CD4-positive, alpha-beta T cell treated with Interleukin-17A for 4 hours (primary cell): ENCODE data around the gene LEFTY2.
"Not testable (repeated sequence)": the region's sequence is repeated elsewhere in the genome, so short reads cannot be mapped to it uniquely, and the experiment has no call there.

Source experiments
- DNase-seq: peaks from one replicate; pipeline ENCODE4 v3.0.0-alpha.2; 2020; ENCODE audit warnings: mixed read lengths

Gene LEFTY2

DNA sequence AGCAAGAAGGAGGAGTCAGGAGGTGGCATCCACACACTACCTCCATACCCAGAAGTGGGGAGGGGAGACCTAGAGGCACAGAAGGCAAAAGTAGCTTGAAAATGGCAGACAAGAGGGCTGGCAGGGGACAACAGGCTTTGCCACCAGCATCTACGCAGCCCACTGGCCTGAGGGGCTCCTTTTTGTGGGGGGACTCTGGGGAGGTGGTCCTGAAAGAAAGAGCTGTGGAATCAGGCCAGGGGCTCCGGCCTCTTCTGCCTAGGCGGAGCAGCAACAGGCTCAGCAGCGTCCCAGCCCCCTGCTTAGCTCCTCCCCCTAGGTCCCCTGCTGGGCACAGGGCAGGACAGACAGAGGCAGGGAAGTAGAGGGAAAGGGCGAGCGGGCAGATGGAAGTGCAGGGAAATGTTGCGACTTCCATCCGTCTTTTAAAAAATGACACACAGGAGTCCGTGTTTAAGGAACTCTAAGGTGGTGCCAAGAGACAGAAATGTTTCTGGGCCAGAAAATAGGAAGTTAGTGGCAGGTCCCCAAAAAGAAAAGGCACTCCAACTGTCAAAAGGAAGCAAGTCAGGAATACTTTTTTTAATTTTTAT, 10.0 kb upstream of the LEFTY2 start:
- DNase-seq: no peak

DNA sequence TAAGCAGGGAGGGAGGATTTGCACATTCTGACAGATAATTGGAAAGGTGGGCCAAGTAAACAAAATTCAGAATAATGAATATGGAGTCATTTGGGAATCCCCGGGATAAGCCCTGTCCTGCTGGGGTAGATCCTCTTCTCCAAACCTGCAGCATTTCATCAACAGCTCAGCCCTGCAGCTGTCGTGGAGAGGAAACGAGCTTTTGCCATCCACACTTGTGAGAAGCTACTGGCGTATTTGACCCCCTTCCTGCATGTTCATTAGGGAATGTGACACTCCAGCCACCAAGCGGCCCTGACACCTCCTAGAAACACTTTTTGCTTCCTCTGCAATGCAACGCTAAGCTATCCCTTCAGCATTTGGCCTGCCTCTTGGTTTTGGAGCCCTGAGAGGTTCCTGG, 8.0 kb upstream of the LEFTY2 start:
- no peak for DNase-seq

DNA sequence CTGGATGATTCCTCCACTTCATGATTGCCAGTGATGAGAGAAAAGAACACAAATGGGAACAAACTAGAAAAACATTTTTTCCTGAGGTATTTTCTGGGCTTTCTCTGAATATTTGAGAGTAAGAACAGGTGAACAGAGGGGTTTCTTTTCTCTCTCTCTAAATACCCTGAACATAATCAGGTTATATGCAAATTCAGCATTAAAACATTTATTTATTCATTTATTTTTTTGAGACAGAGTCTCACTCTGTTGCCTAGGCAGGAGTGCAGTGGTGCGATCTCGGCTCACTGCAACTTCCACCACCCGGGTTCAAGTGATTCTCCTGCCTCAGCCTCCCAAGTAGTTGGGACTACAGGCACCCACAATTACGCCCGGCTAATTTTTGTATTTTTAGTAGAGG, 5.8 kb upstream of the LEFTY2 start:
- no peak for DNase-seq

DNA sequence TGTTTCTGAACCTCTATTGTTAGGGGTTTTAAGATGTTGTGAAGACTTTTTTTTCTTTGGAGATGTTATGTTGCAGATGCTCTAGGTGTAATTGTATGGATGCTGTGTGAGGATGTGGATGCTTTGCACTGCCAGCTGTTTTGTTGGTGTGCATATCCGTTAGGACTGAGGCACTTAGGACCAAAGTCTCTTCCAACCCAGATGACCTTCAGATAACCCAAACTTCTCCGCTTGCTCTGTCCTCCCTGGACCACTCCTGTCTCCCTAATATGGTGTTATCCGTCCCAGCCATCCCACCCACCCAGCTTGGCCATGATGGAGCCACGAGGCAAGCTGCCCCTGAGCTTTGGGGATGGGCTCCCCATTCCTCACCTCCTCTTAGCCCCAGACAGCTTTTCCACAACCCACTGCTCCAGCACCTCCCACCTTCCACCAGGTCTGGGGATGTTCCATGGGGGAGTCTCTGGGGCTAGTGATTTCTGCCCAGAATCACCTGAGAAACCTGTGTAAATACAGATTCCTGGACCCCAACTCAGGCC, 5.1 kb upstream of the LEFTY2 start:
- no peak for DNase-seq

- no peak for DNase-seq
Observed at GRCh38 chr1:225945564-225945963, 4.5 kb upstream of the LEFTY2 start.

GRCh38 chr1:225944951-225945350, 3.9 kb upstream of the LEFTY2 start:
- no peak for DNase-seq

GRCh38 chr1:225944387-225944786, 3.4 kb upstream of the LEFTY2 start:
- no peak for DNase-seq

DNA sequence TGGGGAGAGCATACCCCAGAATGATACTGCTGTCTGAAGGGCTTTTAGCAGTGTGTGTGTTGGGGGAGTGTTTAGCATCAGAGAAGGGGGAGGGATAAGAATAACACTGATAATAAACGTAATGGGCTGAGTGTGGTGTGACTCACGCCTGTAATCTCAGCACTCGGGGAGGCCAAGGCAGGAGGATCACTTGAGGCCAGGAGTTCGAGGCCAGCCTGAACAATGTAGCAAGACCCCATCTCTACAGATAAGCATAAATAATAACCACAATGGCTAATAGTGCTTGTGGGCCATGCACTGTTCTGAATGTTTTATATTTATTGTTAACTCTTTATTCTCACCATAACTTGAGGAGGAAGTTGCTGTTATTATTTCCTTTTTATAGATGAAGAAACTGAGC, 2.6 kb upstream of the LEFTY2 start:
- no peak for DNase-seq

GRCh38 chr1:225942574-225942973, 1.6 kb upstream of the LEFTY2 start:
- DNase-seq: no peak

DNA sequence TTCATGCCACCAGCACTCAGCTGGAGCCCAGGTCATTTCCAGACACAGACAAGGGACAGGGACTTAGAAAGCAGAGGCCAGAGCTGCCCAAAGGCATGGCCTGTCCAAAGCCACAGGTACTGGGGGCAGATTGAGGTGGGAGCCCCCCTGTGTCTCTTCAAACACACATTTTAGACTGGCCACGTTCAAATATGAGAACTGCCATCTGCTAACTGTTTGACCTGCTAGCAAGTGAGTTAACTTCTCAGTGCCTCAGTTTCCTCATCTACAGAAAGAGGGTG, 862 bp upstream of the LEFTY2 start:
- no peak for DNase-seq

DNA sequence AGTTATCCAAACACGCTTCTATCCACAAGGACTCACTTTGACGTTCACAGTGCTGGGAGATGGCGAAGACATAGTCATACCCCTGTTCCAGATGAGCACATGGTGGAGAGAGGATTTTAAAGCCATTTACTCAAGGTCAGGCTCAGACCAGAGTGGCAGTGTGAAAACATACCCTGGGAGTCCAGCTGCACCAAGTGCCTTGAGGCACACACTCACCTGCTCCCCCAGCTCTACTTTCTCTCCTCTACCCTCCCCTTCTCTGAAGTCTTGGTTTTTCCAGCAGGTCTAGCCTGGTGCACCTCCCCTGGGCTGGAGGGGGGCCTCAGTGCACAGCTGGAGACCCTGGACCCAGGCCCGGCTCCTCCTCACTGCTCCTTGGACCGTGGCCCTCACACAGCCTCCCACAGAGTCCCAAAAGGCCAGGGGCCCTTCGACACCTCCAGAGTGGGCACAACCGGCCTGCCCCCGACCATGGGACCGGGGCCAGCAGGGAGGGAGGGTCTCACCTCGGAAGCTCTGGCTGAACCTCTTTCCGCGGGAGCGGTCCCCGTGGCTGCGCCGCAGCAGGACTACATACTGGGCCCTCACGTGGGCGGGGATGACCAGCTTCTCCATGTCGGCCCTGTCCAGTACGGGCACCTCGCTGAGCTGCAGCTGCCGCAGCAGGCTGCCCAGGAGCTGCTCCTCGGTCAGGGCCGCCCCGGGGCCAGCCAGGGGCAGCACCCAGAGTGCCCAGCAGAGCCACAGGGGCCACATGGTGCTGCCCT, 452 bp downstream of the LEFTY2 start:
- no peak for DNase-seq

DNA sequence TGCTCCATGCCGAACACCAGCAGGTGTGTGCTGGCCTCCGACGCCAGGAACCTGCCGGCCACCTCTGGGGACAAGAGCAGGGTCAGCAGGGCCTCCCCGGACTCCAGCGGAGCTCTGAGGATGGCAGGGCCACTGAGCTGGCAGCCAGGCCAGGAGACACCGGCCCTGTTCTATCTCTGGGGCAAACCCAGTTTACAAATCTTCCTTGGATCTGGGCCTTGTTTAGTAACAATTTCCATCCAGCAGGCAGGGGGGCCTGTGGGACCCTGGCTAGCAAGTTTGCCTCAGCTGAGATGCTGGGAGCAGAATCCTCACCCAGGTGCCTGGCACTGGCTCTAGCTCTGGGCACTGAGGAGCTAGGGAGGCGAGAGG, 1.1 kb downstream of the LEFTY2 start:
- DNase-seq: not testable (repeated sequence)

- DNase-seq: not testable (repeated sequence)
Observed at GRCh38 chr1:225939097-225939938, 1.7 kb downstream of the LEFTY2 start.

GRCh38 chr1:225937048-225937968, 3.7 kb downstream of the LEFTY2 start:
- DNase-seq: no peak

GRCh38 chr1:225936523-225936922, 4.5 kb downstream of the LEFTY2 start:
- no peak for DNase-seq

DNA sequence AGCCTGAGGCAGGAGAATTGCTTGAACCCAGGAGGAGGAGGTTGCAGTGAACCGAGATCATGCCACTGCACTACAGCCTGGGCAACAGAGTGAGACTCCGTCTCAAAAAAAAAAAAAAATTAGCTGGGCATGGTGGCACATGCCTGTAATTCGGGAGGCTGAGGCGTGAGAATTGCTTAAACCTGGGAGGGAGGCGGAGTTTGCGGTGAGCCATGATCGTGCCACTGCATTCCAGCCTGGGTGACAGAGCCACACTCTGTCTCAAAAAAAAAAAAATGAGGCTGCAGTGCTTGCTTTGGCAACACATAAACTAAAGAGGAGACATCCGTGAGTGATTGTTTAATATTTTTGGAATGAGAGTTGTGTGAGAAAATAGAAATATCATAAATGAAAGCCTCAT, 4.9 kb downstream of the LEFTY2 start:
- not testable (repeated sequence) for DNase-seq

DNA sequence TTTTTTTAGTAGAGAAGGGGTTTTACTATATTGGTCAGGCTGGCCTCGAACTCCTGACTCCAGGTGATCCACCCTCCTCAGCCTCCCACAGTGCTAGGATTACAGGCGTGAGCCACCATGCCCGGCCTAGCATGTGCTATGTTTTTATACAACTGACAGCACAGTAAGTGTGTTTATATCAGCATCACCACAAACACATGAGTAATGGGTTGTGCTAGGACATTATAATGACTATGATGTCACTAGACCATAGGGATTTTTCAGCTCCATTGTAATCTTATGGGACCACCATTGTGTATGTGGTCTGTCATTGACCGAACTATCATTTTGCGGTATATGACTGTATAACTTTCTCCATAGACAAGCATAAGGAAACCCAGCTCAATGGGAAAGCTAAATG, 6.3 kb downstream of the LEFTY2 start:
- no peak for DNase-seq

- no peak for DNase-seq
Observed at GRCh38 chr1:225933072-225933471, 7.9 kb downstream of the LEFTY2 start.

- no peak for DNase-seq
Observed at GRCh38 chr1:225931270-225932136, 9.5 kb downstream of the LEFTY2 start.

GRCh38 chr1:225930566-225930965, 10.5 kb downstream of the LEFTY2 start:
- no peak for DNase-seq

DNA sequence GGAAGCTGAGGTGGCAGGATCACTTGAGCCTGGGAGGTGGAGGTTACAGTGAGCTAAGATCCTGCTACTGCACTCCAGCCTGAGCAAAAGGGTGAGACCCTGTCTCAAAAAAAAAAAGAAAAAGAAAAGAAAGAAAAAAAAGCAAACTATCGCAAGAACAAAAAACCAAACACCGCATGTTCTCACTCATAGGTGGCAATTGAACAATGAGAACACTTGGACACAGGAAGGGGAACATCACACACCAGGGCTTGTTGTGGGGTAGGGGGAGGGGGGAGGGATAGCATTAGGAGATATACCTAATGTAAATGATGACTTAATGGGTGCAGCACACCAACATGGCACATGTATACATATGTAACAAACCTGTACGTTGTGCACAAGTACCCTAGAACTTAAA, 11.6 kb downstream of the LEFTY2 start:
- not testable (repeated sequence) for DNase-seq
